Measurements from ENCODE around the gene NUB1. TPM values are rescaled to one million over a fixed set of nuclear protein-coding genes. Genes with fewer than 3 reads are reported as not detected.

Gene NUB1
- total and polyA plus RNA-seq, 2 experiments from 2014 or later, result 30.6 to 34.3 TPM

GRCh38 chr7:151395036-151395367 is 53.4 kb downstream of the NUB1 start:
- no peaks in the 10 kb centered on the region for H3K4me1 ChIP-seq (ENCODE audit: low read depth)
- TF ChIP-seq CTCF (IDR thresholded peaks at IDR 0.05; ENCODE audit: low read depth, low read length), result no peak

GRCh38 chr7:151396328-151396970 is 54.8 kb downstream of the NUB1 start:
- Histone ChIP-seq H3K9me3 (ENCODE audit: low read depth) (no peaks in the 10 kb centered on the region), H3K27me3 (no peaks in the 10 kb centered on the region), H3K36me3 (peaks cover 8% of the 10 kb centered on the region), H3K4me1 (ENCODE audit: low read depth) (no peaks in the 10 kb centered on the region), H3K4me3 (no peak overlapping the region), H3K27ac (no peak overlapping the region)
- no peak for TF ChIP-seq CTCF (IDR thresholded peaks at IDR 0.05; ENCODE audit: low read depth, low read length)
- no peak for DNase-seq (ENCODE audit: low read depth in 1 of 2, low spot score in 1 of 2)

More at GRCh38 chr7:151395036-151395367, 53.4 kb downstream of the NUB1 start:
- Histone ChIP-seq H3K27me3 (no peaks in the 10 kb centered on the region), H3K9me3 (ENCODE audit: low read depth) (no peaks in the 10 kb centered on the region), H3K36me3 (peaks cover 8% of the 10 kb centered on the region), H3K4me3 (no peak overlapping the region), H3K27ac (no peak overlapping the region)
- DNase-seq (ENCODE audit: low read depth in 1 of 2, low spot score in 1 of 2), result no peak

GRCh38 chr7:151397026-151397425 is 55.4 kb downstream of the NUB1 start:
- no peaks in the 10 kb centered on the region for H3K27me3 ChIP-seq
- TF ChIP-seq CTCF (IDR thresholded peaks at IDR 0.05; ENCODE audit: low read depth, low read length), result no peak
- DNase-seq (ENCODE audit: low read depth in 1 of 2, low spot score in 1 of 2), result no peak
- H3K4me3 ChIP-seq, result no peak overlapping the region
- H3K27ac ChIP-seq, result no peak overlapping the region
- H3K9me3 ChIP-seq (ENCODE audit: low read depth), result no peaks in the 10 kb centered on the region
- H3K36me3 ChIP-seq, result peaks cover 8% of the 10 kb centered on the region
- H3K4me1 ChIP-seq (ENCODE audit: low read depth), result no peaks in the 10 kb centered on the region

GRCh38 chr7:151398446-151399304 is 57.1 kb downstream of the NUB1 start:
- H3K4me3 ChIP-seq, result no peak overlapping the region
- no peaks in the 10 kb centered on the region for H3K27me3 ChIP-seq
- no peaks in the 10 kb centered on the region for H3K9me3 ChIP-seq (ENCODE audit: low read depth)
- no peak for DNase-seq (ENCODE audit: low read depth in 1 of 2, low spot score in 1 of 2)
- no peaks in the 10 kb centered on the region for H3K4me1 ChIP-seq (ENCODE audit: low read depth)
- peaks cover 8% of the 10 kb centered on the region for H3K36me3 ChIP-seq
- TF ChIP-seq CTCF (IDR thresholded peaks at IDR 0.05; ENCODE audit: low read depth, low read length), result no peak
- H3K27ac ChIP-seq, result peak overlapping the region; percentile 23

GRCh38 chr7:151399305-151399601 is 57.6 kb downstream of the NUB1 start:
- TF ChIP-seq CTCF (IDR thresholded peaks at IDR 0.05; ENCODE audit: low read depth, low read length), result no peak
- no peak overlapping the region for H3K4me3 ChIP-seq
- H3K4me1 ChIP-seq (ENCODE audit: low read depth), result no peaks in the 10 kb centered on the region
- no peak for DNase-seq (ENCODE audit: low read depth in 1 of 2, low spot score in 1 of 2)
- H3K27me3 ChIP-seq, result no peaks in the 10 kb centered on the region
- no peaks in the 10 kb centered on the region for H3K9me3 ChIP-seq (ENCODE audit: low read depth)
- peak overlapping the region; percentile 23 for H3K27ac ChIP-seq
- peaks cover 8% of the 10 kb centered on the region for H3K36me3 ChIP-seq

Data from cardiac muscle cell (in vitro differentiated cells and primary cell).